Measurements from ENCODE around the gene GATB. TPM values are rescaled to one million over a fixed set of nuclear protein-coding genes. Genes with fewer than 3 reads are reported as not detected.

GATB gene
- total RNA-seq, 1 donor from 2014 or later = 18.0 TPM

- Mint-ChIP-seq H3K4me1 (ENCODE audit: unreplicated experiment) (peaks cover 2% of the 10 kb centered on the region), H3K4me3 (ENCODE audit: unreplicated experiment) (no peak overlapping the region), H3K27ac (ENCODE audit: unreplicated experiment) (no peak overlapping the region), H3K27me3 (ENCODE audit: unreplicated experiment) (peaks cover 37% of the 10 kb centered on the region), H3K9me3 (ENCODE audit: unreplicated experiment) (peaks cover 4% of the 10 kb centered on the region), H3K36me3 (ENCODE audit: unreplicated experiment) (peaks cover 2% of the 10 kb centered on the region)
- no peak for DNase-seq (ENCODE audit: extremely low spot score, unreplicated experiment)
- TF ChIP-seq, protein P1, sequence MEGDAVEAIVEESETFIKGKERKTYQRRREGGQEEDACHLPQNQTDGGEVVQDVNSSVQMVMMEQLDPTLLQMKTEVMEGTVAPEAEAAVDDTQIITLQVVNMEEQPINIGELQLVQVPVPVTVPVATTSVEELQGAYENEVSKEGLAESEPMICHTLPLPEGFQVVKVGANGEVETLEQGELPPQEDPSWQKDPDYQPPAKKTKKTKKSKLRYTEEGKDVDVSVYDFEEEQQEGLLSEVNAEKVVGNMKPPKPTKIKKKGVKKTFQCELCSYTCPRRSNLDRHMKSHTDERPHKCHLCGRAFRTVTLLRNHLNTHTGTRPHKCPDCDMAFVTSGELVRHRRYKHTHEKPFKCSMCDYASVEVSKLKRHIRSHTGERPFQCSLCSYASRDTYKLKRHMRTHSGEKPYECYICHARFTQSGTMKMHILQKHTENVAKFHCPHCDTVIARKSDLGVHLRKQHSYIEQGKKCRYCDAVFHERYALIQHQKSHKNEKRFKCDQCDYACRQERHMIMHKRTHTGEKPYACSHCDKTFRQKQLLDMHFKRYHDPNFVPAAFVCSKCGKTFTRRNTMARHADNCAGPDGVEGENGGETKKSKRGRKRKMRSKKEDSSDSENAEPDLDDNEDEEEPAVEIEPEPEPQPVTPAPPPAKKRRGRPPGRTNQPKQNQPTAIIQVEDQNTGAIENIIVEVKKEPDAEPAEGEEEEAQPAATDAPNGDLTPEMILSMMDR (IDR thresholded peaks at IDR 0.05) = no peak
Observed at GRCh38 chr4:151629097-151629783, 131.6 kb downstream of the GATB start.

DNA sequence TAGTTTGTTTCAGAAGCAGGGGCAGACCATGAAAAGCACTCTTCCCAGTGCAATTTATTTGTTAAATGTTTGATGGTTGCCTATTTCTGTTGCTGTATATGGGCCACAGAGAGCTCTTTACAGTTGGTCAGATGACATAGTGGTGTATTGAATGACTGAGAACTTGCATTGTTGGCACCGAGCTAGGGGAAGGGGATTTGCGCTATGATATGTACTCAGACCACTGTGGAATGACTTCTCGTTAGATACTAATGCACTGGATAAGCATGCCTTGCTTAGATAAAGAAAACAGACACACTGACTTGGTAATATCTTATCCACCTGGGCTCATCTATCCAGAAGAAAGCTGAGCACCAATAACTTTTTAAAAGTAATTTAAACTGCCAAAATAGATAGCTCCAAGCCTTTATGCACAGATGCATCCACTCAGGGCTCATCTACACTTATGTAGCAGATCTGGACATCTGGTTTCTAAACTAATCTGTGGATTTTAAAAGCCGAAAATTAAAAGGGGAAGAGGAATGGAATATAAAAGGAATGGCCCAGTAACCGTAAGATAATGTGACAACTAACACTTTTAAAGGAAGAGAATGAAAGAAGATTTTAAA lies 132.7 kb downstream of the GATB start:
- peaks cover 37% of the 10 kb centered on the region for H3K27me3 Mint-ChIP-seq (ENCODE audit: unreplicated experiment)
- H3K4me3 Mint-ChIP-seq (ENCODE audit: unreplicated experiment) = no peak overlapping the region
- H3K4me1 Mint-ChIP-seq (ENCODE audit: unreplicated experiment) = peaks cover 2% of the 10 kb centered on the region
- peaks cover 2% of the 10 kb centered on the region for H3K36me3 Mint-ChIP-seq (ENCODE audit: unreplicated experiment)
- DNase-seq (ENCODE audit: extremely low spot score, unreplicated experiment) = no peak
- TF ChIP-seq, protein P1 (IDR thresholded peaks at IDR 0.05) = no peak
- H3K9me3 Mint-ChIP-seq (ENCODE audit: unreplicated experiment) = peaks cover 4% of the 10 kb centered on the region
- H3K27ac Mint-ChIP-seq (ENCODE audit: unreplicated experiment) = no peak overlapping the region

DNA sequence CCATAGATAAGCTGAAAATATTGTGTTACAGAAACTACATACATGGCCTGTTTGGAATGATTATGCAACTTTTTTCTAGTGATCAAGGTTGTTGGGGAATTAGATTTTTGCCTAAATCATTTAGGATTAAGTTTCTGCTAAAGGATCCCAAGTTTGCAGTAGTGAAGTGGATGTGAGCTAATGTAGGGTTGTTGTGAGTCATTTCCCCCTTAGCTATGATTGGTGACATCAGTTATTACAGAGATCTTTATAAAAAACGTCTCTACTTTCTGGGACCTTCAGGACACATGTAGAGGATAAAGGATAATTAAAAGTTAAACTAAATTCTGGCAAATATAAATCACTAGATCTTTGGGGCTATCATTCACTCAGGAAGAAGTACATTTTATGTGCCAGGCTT lies 133.3 kb downstream of the GATB start:
- no peak overlapping the region for H3K27ac Mint-ChIP-seq (ENCODE audit: unreplicated experiment)
- peaks cover 32% of the 10 kb centered on the region for H3K27me3 Mint-ChIP-seq (ENCODE audit: unreplicated experiment)
- TF ChIP-seq, protein P1 (IDR thresholded peaks at IDR 0.05) = no peak
- no peaks in the 10 kb centered on the region for H3K9me3 Mint-ChIP-seq (ENCODE audit: unreplicated experiment)
- peaks cover 2% of the 10 kb centered on the region for H3K4me1 Mint-ChIP-seq (ENCODE audit: unreplicated experiment)
- H3K36me3 Mint-ChIP-seq (ENCODE audit: unreplicated experiment) = no peaks in the 10 kb centered on the region
- no peak for DNase-seq (ENCODE audit: extremely low spot score, unreplicated experiment)
- no peak overlapping the region for H3K4me3 Mint-ChIP-seq (ENCODE audit: unreplicated experiment)

DNA sequence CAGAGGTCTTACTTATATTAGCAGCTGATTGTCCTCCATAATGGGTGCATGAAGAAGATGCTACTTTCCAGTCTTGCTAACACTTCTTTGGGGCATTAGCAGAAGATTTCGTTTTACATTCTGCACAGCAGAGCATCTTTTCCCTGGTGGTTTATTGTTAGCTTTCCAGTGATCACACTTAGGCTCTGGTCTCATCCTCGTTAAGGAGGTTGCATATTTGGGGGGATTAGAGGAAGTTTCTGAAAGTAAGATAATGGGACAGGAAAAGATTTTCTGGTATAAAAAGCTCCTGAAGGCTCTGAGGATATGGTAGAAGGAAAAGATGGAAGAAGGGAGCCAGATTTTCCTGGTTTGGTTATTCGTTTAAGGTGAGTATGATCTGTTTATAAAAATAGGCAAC lies 134.1 kb downstream of the GATB start:
- Mint-ChIP-seq H3K36me3 (ENCODE audit: unreplicated experiment) (no peaks in the 10 kb centered on the region), H3K27ac (ENCODE audit: unreplicated experiment) (no peak overlapping the region), H3K9me3 (ENCODE audit: unreplicated experiment) (no peaks in the 10 kb centered on the region), H3K4me3 (ENCODE audit: unreplicated experiment) (no peak overlapping the region), H3K4me1 (ENCODE audit: unreplicated experiment) (peaks cover 2% of the 10 kb centered on the region), H3K27me3 (ENCODE audit: unreplicated experiment) (peaks cover 31% of the 10 kb centered on the region)
- TF ChIP-seq, protein P1 (IDR thresholded peaks at IDR 0.05) = no peak
- DNase-seq (ENCODE audit: extremely low spot score, unreplicated experiment) = no peak

DNA sequence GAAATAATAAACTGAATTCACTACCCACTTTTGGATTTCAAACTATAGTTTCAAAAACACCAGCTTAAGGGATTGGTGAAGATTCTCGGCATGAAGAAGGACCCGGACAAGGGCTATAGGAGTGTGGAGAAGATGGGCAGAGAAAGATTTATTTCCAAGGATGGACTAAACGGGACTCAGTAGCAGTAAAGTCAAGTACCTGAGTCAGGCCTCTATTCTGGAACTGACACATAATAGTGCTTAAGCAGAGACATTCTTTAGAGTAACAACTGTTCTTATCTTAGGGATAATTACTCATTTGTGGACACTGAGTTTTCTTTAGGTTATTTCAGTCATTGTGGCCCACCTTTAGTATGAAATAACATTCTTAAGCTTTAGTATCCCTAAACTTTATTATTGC lies 134.6 kb downstream of the GATB start:
- Mint-ChIP-seq H3K4me3 (ENCODE audit: unreplicated experiment) (no peak overlapping the region), H3K4me1 (ENCODE audit: unreplicated experiment) (peaks cover 2% of the 10 kb centered on the region), H3K27ac (ENCODE audit: unreplicated experiment) (no peak overlapping the region), H3K9me3 (ENCODE audit: unreplicated experiment) (no peaks in the 10 kb centered on the region), H3K27me3 (ENCODE audit: unreplicated experiment) (peaks cover 29% of the 10 kb centered on the region), H3K36me3 (ENCODE audit: unreplicated experiment) (no peaks in the 10 kb centered on the region)
- TF ChIP-seq, protein P1 (IDR thresholded peaks at IDR 0.05) = no peak
- no peak for DNase-seq (ENCODE audit: extremely low spot score, unreplicated experiment)
